ENCODE measurements around the gene PITX2.

The PITX2 gene

DNA sequence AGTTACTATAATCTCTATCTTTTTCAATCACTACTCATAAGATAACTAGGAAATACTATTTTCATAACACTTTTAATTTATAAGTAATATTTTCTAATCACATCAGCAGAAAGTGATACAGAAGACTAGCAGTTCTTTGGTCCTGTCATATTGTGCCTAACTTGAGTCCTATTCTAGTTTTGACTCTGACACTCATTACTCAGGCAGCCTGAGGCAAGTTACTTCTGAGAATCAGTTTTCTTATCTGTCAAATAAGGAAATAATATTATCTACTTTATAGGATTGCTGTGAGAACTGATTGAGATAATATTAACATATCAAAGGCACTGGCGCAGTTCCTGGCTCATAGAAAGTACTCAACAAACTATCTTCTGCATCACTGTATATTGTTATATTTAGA, 17.8 kb downstream of the PITX2 start:
- TF ChIP-seq, protein P1, sequence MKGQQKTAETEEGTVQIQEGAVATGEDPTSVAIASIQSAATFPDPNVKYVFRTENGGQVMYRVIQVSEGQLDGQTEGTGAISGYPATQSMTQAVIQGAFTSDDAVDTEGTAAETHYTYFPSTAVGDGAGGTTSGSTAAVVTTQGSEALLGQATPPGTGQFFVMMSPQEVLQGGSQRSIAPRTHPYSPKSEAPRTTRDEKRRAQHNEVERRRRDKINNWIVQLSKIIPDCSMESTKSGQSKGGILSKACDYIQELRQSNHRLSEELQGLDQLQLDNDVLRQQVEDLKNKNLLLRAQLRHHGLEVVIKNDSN (IDR thresholded peaks at IDR 0.05) = no peak
- TF ChIP-seq TEAD4 (IDR thresholded peaks at IDR 0.05) (no peak), FOXM1 (IDR thresholded peaks at IDR 0.05; ENCODE audit: borderline replicate concordance, low read depth) (no peak), ZBTB7A (IDR thresholded peaks at IDR 0.05; ENCODE audit: low read depth) (no peak), EP300 (IDR thresholded peaks at IDR 0.05; ENCODE audit: borderline replicate concordance) (no peak), YY1 (IDR thresholded peaks at IDR 0.05; ENCODE audit: low read depth) (no peak), TCF12 (IDR thresholded peaks at IDR 0.05; ENCODE audit: low read depth) (no peak), RAD21 (IDR thresholded peaks at IDR 0.05; ENCODE audit: low read depth) (no peak), EGR1 (IDR thresholded peaks at IDR 0.05) (no peak), TAF1 (IDR thresholded peaks at IDR 0.05; ENCODE audit: low read depth) (no peak), NFIC (IDR thresholded peaks at IDR 0.05) (no peak), CEBPB (IDR thresholded peaks at IDR 0.05) (no peak), CREB1 (IDR thresholded peaks at IDR 0.05; ENCODE audit: low read depth) (no peak)
- TF ChIP-seq, protein P2, sequence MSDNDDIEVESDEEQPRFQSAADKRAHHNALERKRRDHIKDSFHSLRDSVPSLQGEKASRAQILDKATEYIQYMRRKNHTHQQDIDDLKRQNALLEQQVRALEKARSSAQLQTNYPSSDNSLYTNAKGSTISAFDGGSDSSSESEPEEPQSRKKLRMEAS (IDR thresholded peaks at IDR 0.05) = no peak
- TF ChIP-seq, protein P3, sequence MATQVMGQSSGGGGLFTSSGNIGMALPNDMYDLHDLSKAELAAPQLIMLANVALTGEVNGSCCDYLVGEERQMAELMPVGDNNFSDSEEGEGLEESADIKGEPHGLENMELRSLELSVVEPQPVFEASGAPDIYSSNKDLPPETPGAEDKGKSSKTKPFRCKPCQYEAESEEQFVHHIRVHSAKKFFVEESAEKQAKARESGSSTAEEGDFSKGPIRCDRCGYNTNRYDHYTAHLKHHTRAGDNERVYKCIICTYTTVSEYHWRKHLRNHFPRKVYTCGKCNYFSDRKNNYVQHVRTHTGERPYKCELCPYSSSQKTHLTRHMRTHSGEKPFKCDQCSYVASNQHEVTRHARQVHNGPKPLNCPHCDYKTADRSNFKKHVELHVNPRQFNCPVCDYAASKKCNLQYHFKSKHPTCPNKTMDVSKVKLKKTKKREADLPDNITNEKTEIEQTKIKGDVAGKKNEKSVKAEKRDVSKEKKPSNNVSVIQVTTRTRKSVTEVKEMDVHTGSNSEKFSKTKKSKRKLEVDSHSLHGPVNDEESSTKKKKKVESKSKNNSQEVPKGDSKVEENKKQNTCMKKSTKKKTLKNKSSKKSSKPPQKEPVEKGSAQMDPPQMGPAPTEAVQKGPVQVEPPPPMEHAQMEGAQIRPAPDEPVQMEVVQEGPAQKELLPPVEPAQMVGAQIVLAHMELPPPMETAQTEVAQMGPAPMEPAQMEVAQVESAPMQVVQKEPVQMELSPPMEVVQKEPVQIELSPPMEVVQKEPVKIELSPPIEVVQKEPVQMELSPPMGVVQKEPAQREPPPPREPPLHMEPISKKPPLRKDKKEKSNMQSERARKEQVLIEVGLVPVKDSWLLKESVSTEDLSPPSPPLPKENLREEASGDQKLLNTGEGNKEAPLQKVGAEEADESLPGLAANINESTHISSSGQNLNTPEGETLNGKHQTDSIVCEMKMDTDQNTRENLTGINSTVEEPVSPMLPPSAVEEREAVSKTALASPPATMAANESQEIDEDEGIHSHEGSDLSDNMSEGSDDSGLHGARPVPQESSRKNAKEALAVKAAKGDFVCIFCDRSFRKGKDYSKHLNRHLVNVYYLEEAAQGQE (IDR thresholded peaks at IDR 0.05; ENCODE audit: low read depth) = no peak

DNA sequence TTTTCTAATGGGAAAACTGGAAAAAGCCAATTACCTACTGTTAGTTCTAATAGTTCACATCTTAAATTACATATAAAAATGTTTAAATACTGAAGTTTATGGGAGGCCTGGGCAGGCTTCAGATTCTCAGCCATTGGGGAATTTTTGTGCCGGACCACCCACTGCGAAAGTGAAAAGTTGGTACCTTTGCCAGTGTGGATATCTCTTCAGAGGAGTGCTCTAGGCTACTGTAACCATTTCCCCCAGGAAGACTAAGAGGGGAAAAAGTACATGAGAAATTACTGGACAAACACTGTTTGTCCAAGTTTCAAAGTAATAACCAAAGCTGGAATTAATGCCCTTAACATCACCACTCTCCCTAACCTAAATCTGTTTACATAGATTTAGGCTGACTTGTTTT, 20.8 kb downstream of the PITX2 start:
- TF ChIP-seq TEAD4 (IDR thresholded peaks at IDR 0.05) = no peak

DNA sequence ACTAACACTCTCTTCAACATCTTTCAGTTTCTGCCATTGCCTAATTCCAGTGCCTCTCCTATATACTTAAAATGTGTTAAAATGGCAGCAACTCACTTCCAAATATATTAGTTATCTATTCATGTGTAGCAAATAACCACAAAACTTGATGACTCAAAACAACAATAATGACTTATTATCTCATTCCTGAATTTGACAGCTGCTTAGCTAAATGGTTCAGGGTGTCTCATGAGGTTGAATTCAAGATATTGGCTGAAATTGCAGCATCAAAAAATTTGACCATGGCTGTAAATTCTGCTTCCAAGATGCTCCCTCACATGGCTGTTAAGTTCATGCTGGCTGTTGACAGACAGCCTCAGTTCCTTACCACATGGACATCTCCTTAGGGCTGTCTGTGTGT, 25.3 kb downstream of the PITX2 start:
- TF ChIP-seq FOXM1 (IDR thresholded peaks at IDR 0.05; ENCODE audit: borderline replicate concordance, low read depth) (no peak), NFIC (IDR thresholded peaks at IDR 0.05) (no peak), TEAD4 (IDR thresholded peaks at IDR 0.05) (no peak), YY1 (IDR thresholded peaks at IDR 0.05; ENCODE audit: low read depth) (no peak), CEBPB (IDR thresholded peaks at IDR 0.05) (no peak), ZBTB7A (IDR thresholded peaks at IDR 0.05; ENCODE audit: low read depth) (no peak), EP300 (IDR thresholded peaks at IDR 0.05; ENCODE audit: borderline replicate concordance) (no peak), TAF1 (IDR thresholded peaks at IDR 0.05; ENCODE audit: low read depth) (no peak), EGR1 (IDR thresholded peaks at IDR 0.05) (no peak), CREB1 (IDR thresholded peaks at IDR 0.05; ENCODE audit: low read depth) (no peak), TCF12 (IDR thresholded peaks at IDR 0.05; ENCODE audit: low read depth) (no peak), RAD21 (IDR thresholded peaks at IDR 0.05; ENCODE audit: low read depth) (no peak)
- TF ChIP-seq, protein P2 (IDR thresholded peaks at IDR 0.05) = no peak
- TF ChIP-seq, protein P3 (IDR thresholded peaks at IDR 0.05; ENCODE audit: low read depth) = no peak
- TF ChIP-seq, protein P1 (IDR thresholded peaks at IDR 0.05) = no peak

DNA sequence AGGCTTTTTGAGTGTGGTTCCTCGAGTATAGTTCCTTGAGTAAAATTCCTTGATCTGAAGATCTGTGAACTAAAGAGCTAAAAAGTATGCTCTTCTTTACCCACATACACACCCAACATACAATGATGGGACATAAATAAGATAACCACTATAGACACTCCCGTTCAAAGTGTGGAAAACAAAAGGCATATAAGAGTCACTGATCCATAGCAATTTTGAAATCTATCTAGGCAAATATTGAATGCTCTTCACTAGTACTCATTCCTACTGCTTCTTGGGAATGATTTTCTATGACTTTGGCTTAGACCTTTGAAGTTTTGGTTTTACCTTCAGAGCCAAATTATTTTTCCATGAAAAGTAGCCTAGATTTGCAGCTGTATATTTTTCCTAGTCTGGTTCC, 26.4 kb downstream of the PITX2 start:
- TF ChIP-seq RAD21 (IDR thresholded peaks at IDR 0.05; ENCODE audit: low read depth) = no peak
- TF ChIP-seq, protein P1 (IDR thresholded peaks at IDR 0.05) = no peak
- TF ChIP-seq TCF12 (IDR thresholded peaks at IDR 0.05; ENCODE audit: low read depth) = no peak
- TF ChIP-seq EP300 (IDR thresholded peaks at IDR 0.05; ENCODE audit: borderline replicate concordance) = no peak
- TF ChIP-seq TAF1 (IDR thresholded peaks at IDR 0.05; ENCODE audit: low read depth) = no peak

DNA sequence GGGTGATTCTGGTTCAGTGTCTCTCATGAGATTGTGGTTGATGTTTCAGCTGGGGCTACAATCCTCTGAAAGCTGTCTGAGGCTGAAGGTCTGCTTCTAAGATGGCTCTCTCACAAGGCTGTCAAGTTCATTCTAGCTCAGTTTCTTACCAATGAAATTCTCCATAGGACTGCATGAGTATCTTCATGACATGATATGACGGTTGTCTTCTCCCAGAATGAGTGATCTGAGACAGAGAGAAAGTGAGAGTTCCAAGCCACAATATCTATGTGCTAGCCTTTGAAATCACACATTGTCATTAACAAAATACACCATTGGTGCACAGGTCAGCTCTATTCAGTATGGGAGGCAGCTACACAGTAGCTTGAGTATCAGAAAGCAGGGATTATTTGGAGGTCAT, 27.3 kb downstream of the PITX2 start:
- TF ChIP-seq EP300 (IDR thresholded peaks at IDR 0.05; ENCODE audit: borderline replicate concordance) = no peak
- TF ChIP-seq FOXM1 (IDR thresholded peaks at IDR 0.05; ENCODE audit: borderline replicate concordance, low read depth) = no peak
- no peak for TF ChIP-seq ZBTB7A (IDR thresholded peaks at IDR 0.05; ENCODE audit: low read depth)
- no peak for TF ChIP-seq RAD21 (IDR thresholded peaks at IDR 0.05; ENCODE audit: low read depth)
- TF ChIP-seq, protein P1 (IDR thresholded peaks at IDR 0.05) = no peak
- TF ChIP-seq CEBPB (IDR thresholded peaks at IDR 0.05) = no peak

DNA sequence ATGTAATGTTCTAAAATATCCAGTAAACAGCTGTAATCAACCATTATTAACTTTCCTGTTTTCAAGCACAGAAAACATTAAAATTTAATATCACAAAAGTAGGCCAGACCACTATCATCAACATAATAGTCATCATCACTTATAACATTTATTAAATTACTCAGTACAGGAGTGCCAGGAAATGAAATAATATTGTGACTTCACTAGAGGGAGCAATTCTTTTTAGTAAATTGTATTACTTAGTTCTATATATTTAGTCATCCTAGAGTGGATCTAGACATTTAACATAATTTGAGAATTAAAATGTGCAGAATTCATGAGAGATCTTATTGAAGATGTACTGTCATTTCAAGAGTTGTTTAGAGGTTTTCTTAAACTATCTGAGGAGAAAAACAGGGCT, 33.6 kb downstream of the PITX2 start:
- no peak for TF ChIP-seq RAD21 (IDR thresholded peaks at IDR 0.05; ENCODE audit: low read depth)
- no peak for TF ChIP-seq CREB1 (IDR thresholded peaks at IDR 0.05; ENCODE audit: low read depth)
- no peak for TF ChIP-seq FOXM1 (IDR thresholded peaks at IDR 0.05; ENCODE audit: borderline replicate concordance, low read depth)
- TF ChIP-seq ZBTB7A (IDR thresholded peaks at IDR 0.05; ENCODE audit: low read depth) = no peak
- no peak for TF ChIP-seq EP300 (IDR thresholded peaks at IDR 0.05; ENCODE audit: borderline replicate concordance)
- no peak for TF ChIP-seq YY1 (IDR thresholded peaks at IDR 0.05; ENCODE audit: low read depth)
- TF ChIP-seq EGR1 (IDR thresholded peaks at IDR 0.05) = no peak
- no peak for TF ChIP-seq CEBPB (IDR thresholded peaks at IDR 0.05)
- TF ChIP-seq, protein P2 (IDR thresholded peaks at IDR 0.05) = no peak

Data from Ishikawa (cell line).